Naive thymus-derived CD8-positive, alpha-beta T cell (primary cell): ENCODE results near the gene ANO5. TPM values are rescaled to one million over a fixed set of nuclear protein-coding genes. Genes with fewer than 3 reads are reported as not detected.

ENCODE experiments used
- ATAC-seq, 2 donors: fragments of 150-1000 bp; cut with Tn5 transposase in 1 of 2; sonication (Bioruptor Pico), chemical (Tn5 transposase) in 1 of 2; 1 replicate in 1 of 2; 2 replicates in 1 of 2; pipeline ENCODE4 v1.10.0; 2021; ENCODE audit warnings: mild to moderate bottlenecking in 2 of 2, moderate library complexity in 2 of 2
- POLR2A ChIA-PET: fragments of 350-600 bp; sonication (Branson Sonifier 250); formaldehyde crosslinking; loops from one replicate; lab custom pipeline; 2021; ENCODE audit warnings: antibody characterized with exemption; lab: Charles Lee
- DNase-seq, 10 donors: peaks; one replicate each; pipeline versions ENCODE4 v3.0.0 to v3.0.0-alpha.2; 2020 to 2022
- H3K27ac Mint-ChIP-seq, 10 donors: one replicate each; pipeline ENCODE4 v1.8.0; 2020 to 2022; ENCODE audit warnings: mild to moderate bottlenecking in 10 of 10, mixed read lengths in 10 of 10, moderate library complexity in 4 of 10, inconsistent platforms in 1 of 10
- H3K27me3 Mint-ChIP-seq, 5 donors: one replicate each; pipeline ENCODE4 v1.8.0; 2021 to 2022; ENCODE audit warnings: mixed read lengths in 5 of 5
- H3K36me3 Mint-ChIP-seq, 3 donors: one replicate each; pipeline ENCODE4 v1.8.0; 2020 to 2022; ENCODE audit warnings: mixed read lengths in 3 of 3, mild to moderate bottlenecking in 2 of 3, inconsistent platforms in 1 of 3
- H3K4me1 Mint-ChIP-seq, 4 donors: one replicate each; pipeline ENCODE4 v1.8.0; 2021 to 2022; ENCODE audit warnings: mixed read lengths in 4 of 4
- H3K4me3 Mint-ChIP-seq, 10 donors: one replicate each; pipeline ENCODE4 v1.8.0; 2020 to 2022; ENCODE audit warnings: mild to moderate bottlenecking in 10 of 10, mixed read lengths in 10 of 10, moderate library complexity in 6 of 10, inconsistent platforms in 1 of 10
- H3K9me3 Mint-ChIP-seq, 9 donors: one replicate each; pipeline ENCODE4 v1.8.0; 2020 to 2022; ENCODE audit warnings: mixed read lengths in 9 of 9, mild to moderate bottlenecking in 3 of 9, inconsistent platforms in 1 of 9, moderate library complexity in 1 of 9
- polyA plus RNA-seq, 3 donors: library from polyadenylated mRNA; unstranded; fragments of 300-500 nt; fragmentation: Illumina TruSeq; gene quantifications; one replicate each; pipeline ENCODE4 v1.2.3, GENCODE V29; 2021
- total RNA-seq, 8 experiments: library from RNA in 2 of 8; stranded (reverse) in 2 of 8; gene quantifications; one replicate each; pipeline ENCODE4 v1.2.3 and lab custom pipeline; 2021 to 2026

The ANO5 gene
- total and polyA plus RNA-seq, 5 experiments from 2014 or later = 0.02 to 0.05 TPM; not detected in 3

GRCh38 chr11:22180131-22180530 is 12.8 kb upstream of the ANO5 start:
- Mint-ChIP-seq H3K4me3 (no peak overlapping the region), H3K4me1 (no peaks in the 10 kb centered on the region), H3K27me3 (peaks cover 0 to 9% (median 2%) of the 10 kb centered on the region in 5 donors), H3K36me3 (no peaks in the 10 kb centered on the region), H3K27ac (no peak overlapping the region), H3K9me3 (peaks cover 0 to 4% (median 0%) of the 10 kb centered on the region in 9 donors)
- DNase-seq (no peak), ATAC-seq (no peak)
- POLR2A ChIA-PET = no interaction called here

GRCh38 chr11:22189660-22190059 is 3.2 kb upstream of the ANO5 start:
- peaks cover 4 to 19% (median 15%) of the 10 kb centered on the region in 4 donors for H3K4me1 Mint-ChIP-seq
- POLR2A ChIA-PET = no interaction called here
- H3K9me3 Mint-ChIP-seq = peaks cover 0 to 18% (median 2%) of the 10 kb centered on the region in 9 donors
- H3K36me3 Mint-ChIP-seq = peaks cover 0 to 4% (median 2%) of the 10 kb centered on the region in 3 donors
- no peak for DNase-seq
- no peak for ATAC-seq
- no peak overlapping the region for H3K27ac Mint-ChIP-seq
- no peak overlapping the region for H3K4me3 Mint-ChIP-seq
- H3K27me3 Mint-ChIP-seq = peaks cover 19 to 49% (median 32%) of the 10 kb centered on the region in 5 donors

DNA sequence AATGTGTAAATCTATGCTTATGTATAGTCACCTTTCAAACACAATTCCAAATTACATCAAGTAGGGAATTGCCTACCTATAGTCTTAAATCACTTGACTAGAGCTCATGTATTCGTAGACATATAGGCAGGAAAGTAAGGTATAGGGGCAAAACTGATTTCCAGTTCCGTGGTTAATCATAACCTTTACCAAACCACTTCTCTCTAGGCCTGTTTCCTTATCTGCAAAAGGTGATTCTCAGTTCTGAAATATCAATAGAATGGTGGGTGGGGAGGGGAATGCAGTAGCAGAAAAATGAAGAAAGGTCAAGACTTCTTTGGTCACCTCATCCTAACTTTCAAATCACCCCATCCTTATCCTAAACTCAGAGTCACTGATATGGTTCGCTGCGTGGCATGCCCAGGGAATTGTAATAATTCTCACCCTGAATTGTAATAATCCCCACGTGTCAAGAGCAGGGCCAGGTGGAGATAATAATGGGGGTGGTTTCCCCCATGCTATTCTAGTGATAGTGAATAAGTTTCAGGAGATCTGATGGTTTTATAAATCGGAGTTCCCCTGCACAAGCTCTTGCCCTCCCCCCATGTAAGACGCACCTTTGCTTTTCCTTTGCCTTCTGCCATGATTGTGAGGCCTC is 1.9 kb upstream of the ANO5 start:
- H3K27ac Mint-ChIP-seq = no peak overlapping the region
- peaks cover 0 to 4% (median 2%) of the 10 kb centered on the region in 3 donors for H3K36me3 Mint-ChIP-seq
- DNase-seq (no peak), ATAC-seq (no peak)
- H3K27me3 Mint-ChIP-seq = peaks cover 21 to 61% (median 31%) of the 10 kb centered on the region in 5 donors
- peaks cover 4 to 19% (median 15%) of the 10 kb centered on the region in 4 donors for H3K4me1 Mint-ChIP-seq
- H3K9me3 Mint-ChIP-seq = peaks cover 0 to 18% (median 2%) of the 10 kb centered on the region in 9 donors
- POLR2A ChIA-PET = no interaction called here
- H3K4me3 Mint-ChIP-seq = no peak overlapping the region

- Mint-ChIP-seq H3K4me3 (peak overlapping the region in 9 of 10 donors; percentile 31 to 80 (median 65)), H3K27ac (peak overlapping the region in 1 of 10 donors; percentile 72), H3K9me3 (peaks cover 0 to 12% (median 0%) of the 10 kb centered on the region in 9 donors), H3K36me3 (peaks cover 0 to 4% (median 2%) of the 10 kb centered on the region in 3 donors), H3K4me1 (peaks cover 4 to 19% (median 15%) of the 10 kb centered on the region in 4 donors), H3K27me3 (peaks cover 21 to 63% (median 31%) of the 10 kb centered on the region in 5 donors)
- DNase-seq (no peak), ATAC-seq (no peak)
- POLR2A ChIA-PET = no interaction called here
Observed at GRCh38 chr11:22192289-22192641, 620 bp upstream of the ANO5 start.

GRCh38 chr11:22193348-22194051 is 615 bp downstream of the ANO5 start:
- Mint-ChIP-seq H3K27me3 (peaks cover 21 to 57% (median 37%) of the 10 kb centered on the region in 5 donors), H3K36me3 (peaks cover 0 to 2% (median 0%) of the 10 kb centered on the region in 3 donors), H3K4me3 (peak overlapping the region in 8 of 10 donors; percentile 39 to 76 (median 52)), H3K27ac (no peak overlapping the region), H3K4me1 (peaks cover 4 to 19% (median 15%) of the 10 kb centered on the region in 4 donors), H3K9me3 (peaks cover 0 to 7% (median 0%) of the 10 kb centered on the region in 9 donors)
- no peak for DNase-seq
- POLR2A ChIA-PET = no interaction called here
- peak in 1 of 2 donors; percentile 16 for ATAC-seq

- POLR2A ChIA-PET = no interaction called here
Observed at GRCh38 chr11:22194306-22194705, 1.4 kb downstream of the ANO5 start.

GRCh38 chr11:22194907-22195306 is 2.0 kb downstream of the ANO5 start:
- POLR2A ChIA-PET = no interaction called here
- Mint-ChIP-seq H3K27ac (no peak overlapping the region), H3K36me3 (peaks cover 0 to 2% (median 0%) of the 10 kb centered on the region in 3 donors), H3K9me3 (peaks cover 0 to 7% (median 0%) of the 10 kb centered on the region in 9 donors), H3K27me3 (peaks cover 24 to 52% (median 34%) of the 10 kb centered on the region in 5 donors), H3K4me3 (no peak overlapping the region), H3K4me1 (peaks cover 4 to 19% (median 15%) of the 10 kb centered on the region in 4 donors)
- DNase-seq (no peak), ATAC-seq (no peak)

More at GRCh38 chr11:22194306-22194705, 1.4 kb downstream of the ANO5 start:
- DNase-seq (no peak), ATAC-seq (no peak)
- Mint-ChIP-seq H3K9me3 (peaks cover 0 to 7% (median 0%) of the 10 kb centered on the region in 9 donors), H3K27me3 (peaks cover 24 to 52% (median 34%) of the 10 kb centered on the region in 5 donors), H3K4me3 (peak overlapping the region in 2 of 10 donors; percentile 8 to 59), H3K27ac (no peak overlapping the region), H3K36me3 (peaks cover 0 to 2% (median 0%) of the 10 kb centered on the region in 3 donors), H3K4me1 (peaks cover 4 to 19% (median 15%) of the 10 kb centered on the region in 4 donors)

DNA sequence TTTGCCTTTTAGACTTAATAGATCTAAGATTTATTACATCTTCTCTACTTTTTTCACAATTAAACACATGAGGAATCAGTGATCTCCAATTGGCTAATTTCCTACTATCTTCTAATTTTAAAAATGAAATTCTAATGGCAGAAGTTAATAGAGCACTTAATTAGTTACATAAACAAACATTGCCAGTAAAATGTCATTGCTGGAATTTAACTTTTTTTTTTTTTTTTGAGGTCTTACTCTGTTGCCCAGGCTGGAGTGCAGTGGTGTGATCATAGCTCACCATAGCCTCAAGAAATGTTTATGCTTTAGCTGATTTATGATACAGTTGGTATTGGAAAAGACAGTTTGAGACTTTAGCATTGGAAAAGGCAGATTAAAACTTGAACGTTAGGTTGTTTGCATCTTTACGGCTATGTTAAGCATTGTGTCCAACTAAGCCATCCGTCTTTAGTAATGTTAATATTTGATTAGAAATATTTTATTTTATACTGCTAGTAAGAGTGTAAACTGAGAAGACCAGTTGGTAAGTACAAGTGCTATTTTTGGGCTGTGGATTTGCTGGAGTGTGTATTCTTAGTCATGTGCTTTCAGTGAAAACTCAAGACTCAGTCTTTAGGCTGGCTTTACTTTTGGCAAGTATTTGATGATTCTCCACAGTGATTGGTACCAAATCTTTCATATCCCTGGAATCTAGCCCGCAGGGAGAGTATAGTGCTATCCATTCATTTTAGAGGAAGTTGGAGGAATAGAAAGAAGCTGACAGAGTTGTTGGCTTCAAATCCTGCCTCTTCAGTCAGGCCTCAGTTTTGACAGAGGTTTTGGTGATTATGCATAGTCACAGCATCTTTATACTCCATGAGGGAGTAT is 4.5 kb downstream of the ANO5 start:
- Mint-ChIP-seq H3K9me3 (peaks cover 0 to 7% (median 0%) of the 10 kb centered on the region in 9 donors), H3K4me1 (peaks cover 4 to 14% (median 12%) of the 10 kb centered on the region in 4 donors), H3K4me3 (no peak overlapping the region), H3K27me3 (peaks cover 11 to 37% (median 22%) of the 10 kb centered on the region in 5 donors), H3K36me3 (peaks cover 0 to 1% (median 0%) of the 10 kb centered on the region in 3 donors), H3K27ac (no peak overlapping the region)
- POLR2A ChIA-PET = no interaction called here
- no peak for ATAC-seq
- no peak for DNase-seq

- Mint-ChIP-seq H3K27me3 (peaks cover 8 to 18% (median 12%) of the 10 kb centered on the region in 5 donors), H3K4me3 (no peak overlapping the region), H3K4me1 (peaks cover 0 to under 1% (median 0%) of the 10 kb centered on the region in 4 donors), H3K9me3 (peaks cover 0 to 7% (median 0%) of the 10 kb centered on the region in 9 donors), H3K36me3 (no peaks in the 10 kb centered on the region), H3K27ac (no peak overlapping the region)
- DNase-seq = no peak
- POLR2A ChIA-PET = no interaction called here
- no peak for ATAC-seq
Observed at GRCh38 chr11:22199243-22199642, 6.4 kb downstream of the ANO5 start.

DNA sequence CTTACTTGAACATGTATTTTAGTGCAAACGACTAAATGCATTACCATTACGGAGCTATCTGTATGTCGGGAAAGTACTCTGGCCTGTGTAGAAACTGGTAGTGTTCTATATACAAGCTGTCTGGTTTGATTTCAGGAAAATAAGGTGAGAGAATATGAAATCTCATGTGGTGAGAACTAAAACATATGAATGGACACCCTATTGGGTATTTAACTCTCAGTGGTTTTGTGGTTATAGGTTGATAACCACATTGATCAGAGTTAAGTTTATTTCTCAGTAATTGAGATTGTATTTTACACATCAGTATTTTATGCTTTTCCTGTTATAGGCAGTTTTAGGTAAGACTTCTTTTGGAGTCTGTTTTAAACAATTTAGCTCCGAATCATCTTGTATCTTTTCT is 10.4 kb downstream of the ANO5 start:
- H3K36me3 Mint-ChIP-seq = no peaks in the 10 kb centered on the region
- H3K27ac Mint-ChIP-seq = no peak overlapping the region
- H3K4me3 Mint-ChIP-seq = no peak overlapping the region
- peaks cover 0 to 8% (median 3%) of the 10 kb centered on the region in 5 donors for H3K27me3 Mint-ChIP-seq
- POLR2A ChIA-PET = no interaction called here
- no peak for DNase-seq
- ATAC-seq = no peak
- H3K4me1 Mint-ChIP-seq = no peaks in the 10 kb centered on the region
- H3K9me3 Mint-ChIP-seq = peaks cover 0 to 2% (median 0%) of the 10 kb centered on the region in 9 donors

GRCh38 chr11:22207162-22207561 is 14.3 kb downstream of the ANO5 start:
- Mint-ChIP-seq H3K4me1 (no peaks in the 10 kb centered on the region), H3K27me3 (peaks cover 0 to 6% (median 3%) of the 10 kb centered on the region in 5 donors)
- no peak for ATAC-seq

GRCh38 chr11:22208151-22208858 is 15.4 kb downstream of the ANO5 start:
- H3K27ac Mint-ChIP-seq = no peak overlapping the region
- POLR2A ChIA-PET = no interaction called here
- H3K4me3 Mint-ChIP-seq = no peak overlapping the region
- no peaks in the 10 kb centered on the region for H3K36me3 Mint-ChIP-seq
- peaks cover 0 to 6% (median 3%) of the 10 kb centered on the region in 5 donors for H3K27me3 Mint-ChIP-seq
- H3K9me3 Mint-ChIP-seq = no peaks in the 10 kb centered on the region
- ATAC-seq (no peak), DNase-seq (no peak)
- H3K4me1 Mint-ChIP-seq = no peaks in the 10 kb centered on the region

More at GRCh38 chr11:22207162-22207561, 14.3 kb downstream of the ANO5 start:
- no peak overlapping the region for H3K27ac Mint-ChIP-seq
- POLR2A ChIA-PET = no interaction called here
- no peaks in the 10 kb centered on the region for H3K9me3 Mint-ChIP-seq
- DNase-seq = no peak
- no peak overlapping the region for H3K4me3 Mint-ChIP-seq
- H3K36me3 Mint-ChIP-seq = no peaks in the 10 kb centered on the region
